Effector CD8-positive, alpha-beta T cell (primary cell): ENCODE results near the gene SNRPB.
A peak's percentile ranks its signal among the peaks of the same experiment; 100 is the strongest.
"Not testable (repeated sequence)": the region's sequence is repeated elsewhere in the genome, so short reads cannot be mapped to it uniquely, and the experiment has no call there.

Experiments
- DNase-seq: peaks from one replicate; lab custom pipeline; 2025; lab: John Stamatoyannopoulos, UW
- total RNA-seq, 4 experiments: gene quantifications; one replicate each; lab custom pipeline; 2026; lab: John Stamatoyannopoulos, UW

The SNRPB gene
- 94.2 to 194 (median 112) reads per million in 4 experiments for total RNA-seq

GRCh38 chr20:2470423-2471193 lies at the start of gene SNRPB:
Gene SNRPB, minus strand, starts transcription at chr20:2470789. Its CDS starts 99 bp downstream, at chr20:2470690.
- peak; percentile 91 for DNase-seq

- no peak for DNase-seq
Measured at GRCh38 chr20:2519115-2519809, 48.7 kb upstream of the SNRPB start.

DNA sequence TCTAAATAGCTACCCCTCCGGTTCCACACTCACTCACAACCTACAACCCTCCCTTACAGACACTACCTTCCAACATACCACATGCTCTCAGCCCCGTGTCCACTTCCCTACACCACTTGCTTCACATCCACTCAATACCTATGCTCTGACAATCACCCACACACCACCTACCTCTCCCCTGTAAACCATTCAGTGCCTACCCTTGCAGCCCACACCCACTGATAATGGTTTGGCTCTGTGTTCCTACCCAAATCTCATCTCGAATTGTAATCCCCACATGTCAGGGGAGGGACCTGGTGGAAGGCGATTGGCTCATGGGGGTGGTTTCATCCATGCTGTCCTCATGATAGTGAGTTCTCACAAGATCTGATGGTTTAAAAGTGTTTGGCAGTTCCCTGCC lies 48.0 kb upstream of the SNRPB start:
- DNase-seq = no peak

GRCh38 chr20:2518096-2518495 lies 47.5 kb upstream of the SNRPB start:
- DNase-seq = no peak

GRCh38 chr20:2516399-2516798 lies 45.8 kb upstream of the SNRPB start:
- DNase-seq = no peak

DNA sequence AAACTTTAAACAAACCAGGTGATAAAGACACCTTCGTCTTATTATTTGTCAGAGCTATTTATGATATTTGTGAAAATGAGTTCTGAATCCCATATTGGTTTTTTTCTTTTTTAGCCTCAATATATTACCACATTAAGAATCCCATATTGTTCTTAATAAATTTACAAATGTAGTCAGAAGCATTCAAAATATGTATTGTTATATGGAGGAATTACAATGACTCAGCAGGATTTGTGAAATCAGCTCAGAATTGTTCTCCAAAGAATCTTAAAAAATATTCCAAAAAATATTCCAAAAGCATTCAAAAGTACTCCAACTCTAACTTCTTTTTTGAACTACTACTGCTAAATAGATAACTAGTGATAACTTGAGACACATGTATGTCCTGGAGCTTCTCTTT lies 44.6 kb upstream of the SNRPB start:
- no peak for DNase-seq

- no peak for DNase-seq
Measured at GRCh38 chr20:2509794-2510193, 39.2 kb upstream of the SNRPB start.

DNA sequence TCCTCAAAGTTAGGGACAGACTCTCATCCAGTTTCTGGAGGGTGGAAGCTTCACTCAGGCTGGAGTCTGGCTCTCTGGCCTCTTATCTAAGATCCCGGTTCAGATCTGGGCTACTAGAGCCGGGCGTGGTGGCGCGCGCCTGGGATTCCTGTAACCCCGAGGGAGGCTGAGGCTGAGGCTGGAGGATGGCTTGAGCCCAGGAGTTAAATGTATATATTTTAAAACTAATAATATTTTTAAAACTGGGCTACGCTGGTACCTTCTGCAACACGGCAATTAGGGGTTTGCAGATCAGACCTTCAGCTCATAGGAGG lies 38.8 kb upstream of the SNRPB start:
- DNase-seq = no peak

DNA sequence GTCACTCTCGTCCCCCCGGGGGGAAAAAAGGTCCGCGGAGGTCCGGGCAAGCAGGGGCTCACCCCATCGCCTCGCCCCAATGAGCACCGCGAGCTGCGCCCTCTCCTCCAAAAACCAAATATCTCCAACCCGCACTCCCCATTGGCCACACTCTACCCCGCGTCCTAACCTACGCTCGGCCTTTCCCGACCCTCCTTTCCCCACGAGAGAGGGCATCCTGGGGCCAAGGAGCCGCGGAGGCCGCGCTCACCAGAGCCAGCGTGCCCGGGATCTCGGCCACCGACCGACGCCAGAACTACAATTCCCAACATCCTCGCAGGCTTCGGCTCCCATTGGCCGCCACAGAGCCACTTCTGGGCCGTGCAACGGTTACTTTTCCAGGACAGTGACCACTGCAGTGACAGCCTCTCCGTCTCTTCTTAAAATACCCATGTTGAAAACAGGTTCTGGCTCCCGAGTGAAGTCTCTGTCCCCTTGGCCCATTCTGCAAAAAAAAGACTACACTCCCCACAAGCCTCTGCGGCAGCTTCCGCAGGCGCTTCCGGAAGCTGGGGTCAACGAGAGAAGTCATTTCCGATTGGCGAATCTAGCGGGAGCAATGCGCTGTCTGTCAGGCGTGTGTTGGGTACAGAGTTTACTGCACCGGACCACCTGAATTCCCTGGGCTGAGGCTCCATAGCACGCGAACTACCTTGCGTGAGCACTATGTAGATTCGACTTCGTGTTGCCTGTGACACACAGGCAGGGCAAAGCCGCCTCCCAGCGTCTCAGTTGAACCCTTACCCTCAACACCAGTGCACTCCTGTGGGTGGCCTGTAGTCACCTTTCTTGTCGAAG lies 38.3 kb upstream of the SNRPB start, which contains the start of gene ZNF343:
Gene ZNF343 (minus strand): TSS at position 285 of the 837 bp plus-strand sequence. CDS start 15,020 bp downstream, outside the sequence.
- peak; percentile 64 for DNase-seq

- no peak for DNase-seq
Measured at GRCh38 chr20:2507875-2508630, 37.5 kb upstream of the SNRPB start.

DNA sequence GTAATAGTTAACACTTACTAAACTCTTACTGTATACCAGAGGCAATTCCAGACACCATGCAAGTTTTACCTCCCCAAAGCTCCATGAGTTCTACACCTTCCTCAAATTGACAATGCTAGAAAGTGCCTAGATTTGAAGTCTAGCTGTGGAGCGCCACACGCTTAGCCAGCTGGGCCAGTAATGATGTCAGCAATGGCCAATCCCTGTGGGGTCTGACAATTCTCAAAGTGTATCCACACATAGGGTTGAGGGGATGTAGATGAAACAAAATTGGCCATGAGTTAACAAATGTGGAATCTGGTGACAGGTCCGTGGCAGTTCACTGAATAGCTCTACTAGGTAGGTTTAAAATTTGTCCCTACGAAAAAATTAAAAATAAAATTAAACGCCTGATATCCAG lies 36.9 kb upstream of the SNRPB start:
- no peak for DNase-seq

DNA sequence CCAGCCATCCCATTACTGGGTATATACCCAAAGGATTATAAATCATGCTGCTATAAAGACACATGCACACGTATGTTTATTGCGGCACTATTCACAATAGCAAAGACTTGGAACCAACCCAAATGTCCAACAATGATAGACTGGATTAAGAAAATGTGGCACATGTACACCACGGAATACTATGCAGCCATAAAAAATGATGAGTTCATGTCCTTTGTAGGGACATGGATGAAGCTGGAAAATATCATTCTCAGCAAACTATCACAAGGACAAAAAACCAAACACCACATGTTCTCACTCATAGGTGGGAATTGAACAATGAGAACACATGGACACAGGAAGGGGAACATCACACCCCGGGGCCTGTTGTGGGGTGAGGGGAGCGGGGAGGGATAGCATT lies 35.8 kb upstream of the SNRPB start:
- not testable (repeated sequence) for DNase-seq

- not testable (repeated sequence) for DNase-seq
Measured at GRCh38 chr20:2504803-2505202, 34.2 kb upstream of the SNRPB start.

DNA sequence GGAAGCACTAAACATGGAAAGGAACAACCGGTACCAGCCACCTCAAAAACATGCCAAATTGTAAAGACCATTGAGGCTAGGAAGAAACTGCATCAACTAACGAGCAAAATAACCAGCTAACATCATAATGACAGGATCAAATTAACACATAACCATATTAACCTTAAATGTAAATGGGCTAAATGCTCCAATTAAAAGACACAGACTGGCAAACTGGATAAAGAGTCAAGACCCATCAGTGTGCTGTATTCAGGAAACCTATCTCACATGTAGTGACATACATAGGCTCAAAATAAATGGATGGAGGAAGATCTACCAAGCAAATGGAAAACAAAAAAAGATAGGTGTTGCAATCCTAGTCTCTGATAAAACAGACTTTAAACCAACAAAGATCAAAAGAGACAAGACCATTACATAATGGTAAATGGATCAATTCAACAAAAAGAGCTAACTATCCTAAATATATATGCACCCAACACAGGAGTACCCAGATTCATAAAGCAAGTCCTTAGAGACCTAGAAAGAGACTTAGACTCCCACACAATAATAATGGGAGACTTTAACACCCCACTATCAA lies 32.3 kb upstream of the SNRPB start:
- DNase-seq = not testable (repeated sequence)

DNA sequence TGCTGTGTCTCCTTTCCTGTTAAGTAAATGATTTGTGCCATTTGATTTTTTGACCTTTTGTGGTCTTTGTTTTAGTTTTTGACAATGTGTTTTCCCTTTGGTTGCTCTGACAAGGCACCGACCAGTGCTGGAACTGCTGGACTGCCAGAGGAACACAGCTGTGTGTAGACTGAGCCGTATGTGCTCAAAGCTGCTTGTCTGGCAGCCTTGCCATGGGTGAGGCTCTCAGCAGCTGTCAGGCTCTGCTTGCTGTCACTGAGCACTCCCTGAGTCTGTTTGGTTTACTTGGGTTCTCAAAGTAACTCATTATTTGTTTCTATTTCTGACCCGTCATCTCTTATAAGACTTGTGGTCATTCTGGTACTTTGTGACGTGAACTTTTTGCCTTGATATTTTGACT lies 15.1 kb upstream of the SNRPB start:
- DNase-seq = no peak

DNA sequence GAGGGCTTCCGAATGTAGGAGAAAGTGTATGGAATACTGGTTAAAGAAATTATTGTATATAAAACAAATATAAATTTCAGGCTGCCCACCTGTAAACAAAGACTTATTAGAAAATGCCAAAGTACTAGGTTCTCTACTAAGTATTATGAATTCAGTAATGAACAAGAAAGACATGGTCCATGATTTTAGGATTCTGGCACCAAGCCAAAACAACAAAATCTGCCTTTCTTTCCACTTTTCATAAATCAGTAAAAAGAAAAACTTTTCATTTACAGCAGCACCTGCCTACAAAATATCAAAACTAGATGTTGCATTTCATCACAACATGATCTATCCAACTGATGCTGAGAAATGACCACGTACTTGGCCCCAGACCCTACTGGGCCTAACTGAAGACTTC lies 14.5 kb upstream of the SNRPB start:
- DNase-seq = no peak

DNA sequence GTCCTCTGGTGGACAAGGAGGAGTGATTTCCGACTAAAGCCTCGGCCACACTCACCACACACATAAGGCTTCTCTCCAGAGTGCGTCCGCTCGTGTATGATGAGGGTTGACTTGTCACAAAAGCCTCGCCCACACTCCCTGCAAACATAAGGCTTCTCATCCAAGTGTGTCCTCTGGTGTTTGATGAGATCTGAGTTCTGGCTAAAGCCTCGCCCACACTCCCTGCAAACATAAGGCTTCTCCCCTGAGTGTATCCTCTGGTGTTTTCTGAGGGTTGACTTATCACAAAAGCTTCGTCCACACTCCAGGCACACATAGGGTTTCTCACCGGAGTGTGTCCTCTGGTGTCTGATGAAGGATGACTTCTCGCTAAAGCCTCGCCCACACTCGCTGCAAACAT lies 12.9 kb upstream of the SNRPB start:
- DNase-seq = no peak

GRCh38 chr20:2480381-2480780 lies 9.8 kb upstream of the SNRPB start:
- no peak for DNase-seq

DNA sequence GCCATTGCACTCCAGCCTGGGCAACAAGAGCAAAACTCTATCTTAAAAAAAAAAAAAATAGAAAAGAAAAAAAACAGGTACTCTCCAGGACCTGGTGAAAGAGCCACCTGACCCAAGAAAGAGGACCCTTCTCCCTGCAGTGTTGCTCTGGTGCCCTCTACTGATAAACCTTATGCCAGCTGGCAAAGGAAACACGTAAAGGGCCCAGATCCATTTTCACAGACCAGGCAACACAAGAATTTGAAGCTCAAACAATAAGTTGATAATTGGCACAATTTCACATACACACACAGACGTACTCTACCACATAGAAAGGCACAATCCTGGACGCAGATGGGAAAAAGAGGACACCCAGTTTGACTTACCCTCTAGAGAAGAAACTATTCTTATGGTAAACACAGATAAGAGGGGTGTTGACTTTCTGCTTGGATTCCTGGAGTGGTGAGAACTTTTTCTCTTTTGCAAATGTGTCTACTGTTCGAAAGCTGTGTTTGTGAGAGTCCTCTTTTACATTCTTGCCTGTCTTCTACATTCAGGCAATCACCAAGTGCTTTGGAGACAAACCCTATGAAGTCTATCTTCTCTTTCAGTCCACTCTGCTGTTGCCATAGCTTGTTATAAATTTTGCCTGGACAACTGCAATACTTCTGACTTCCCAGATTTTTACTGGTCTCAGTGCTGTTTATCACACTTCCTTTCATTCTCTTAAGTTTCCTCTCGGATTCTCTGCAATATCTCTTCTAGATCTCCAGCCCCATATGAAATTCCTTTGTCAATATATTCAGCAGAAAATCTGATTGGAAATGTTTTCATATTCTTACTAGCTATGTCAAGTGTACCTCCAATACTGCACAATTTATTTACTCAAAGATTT lies 6.4 kb upstream of the SNRPB start:
- DNase-seq = no peak
